DND-41 (cell line): ENCODE data around the gene SIGMAR1.

Source experiments
- EZH2 ChIP-seq: IDR thresholded peaks from 3 replicates; pipeline ENCODE4 v1.6.1; 2012; ENCODE audit warnings: borderline replicate concordance, low read depth, mild to moderate bottlenecking, moderate library complexity, low read length, inconsistent platforms; ENCODE audit not compliant: severe bottlenecking
- TF ChIP-seq, protein P1 (sequence below): IDR thresholded peaks from 2 replicates; pipeline ENCODE4 v1.5.1; 2012; ENCODE audit warnings: borderline replicate concordance, low read length, moderate library complexity, mild to moderate bottlenecking; ENCODE audit not compliant: poor library complexity, severe bottlenecking; ENCODE audit errors: extremely low read depth

DNA sequence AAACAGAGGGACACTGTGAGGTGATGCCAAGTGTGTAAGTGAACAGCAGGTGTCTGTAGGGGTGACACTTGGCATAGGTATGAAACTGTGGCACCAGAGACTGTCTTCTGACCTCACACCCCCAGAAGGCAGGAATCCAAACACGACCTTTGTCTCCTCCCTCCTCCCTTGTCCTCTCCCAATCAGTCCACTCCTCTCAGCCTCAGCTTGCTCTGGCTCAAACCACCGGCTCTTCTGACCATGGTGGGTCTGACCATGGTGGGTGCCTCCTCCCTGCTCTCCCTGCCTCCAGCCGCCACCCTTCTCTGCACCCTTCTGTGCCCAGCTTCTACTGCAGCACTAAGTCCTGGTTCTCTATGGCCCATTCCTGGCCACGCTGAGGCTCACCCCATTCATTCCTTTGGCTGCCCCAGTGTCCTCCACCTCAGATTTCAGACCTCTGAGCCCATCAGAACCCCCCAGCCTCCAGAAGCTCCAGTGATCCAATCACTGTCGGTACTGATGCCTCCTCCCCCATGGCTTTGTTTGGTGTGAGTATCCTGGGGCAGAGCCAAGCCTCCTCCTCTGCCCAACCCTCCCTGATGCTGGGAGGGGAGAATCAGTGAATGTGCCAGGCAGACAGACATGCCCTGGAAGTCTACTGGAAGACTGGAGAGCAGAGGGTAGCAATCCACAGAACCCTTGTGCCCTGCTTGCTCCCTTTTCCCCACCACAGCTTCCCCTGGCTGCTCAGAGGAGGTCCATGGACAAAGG lies 7.0 kb downstream of the SIGMAR1 start:
- TF ChIP-seq, protein P1, sequence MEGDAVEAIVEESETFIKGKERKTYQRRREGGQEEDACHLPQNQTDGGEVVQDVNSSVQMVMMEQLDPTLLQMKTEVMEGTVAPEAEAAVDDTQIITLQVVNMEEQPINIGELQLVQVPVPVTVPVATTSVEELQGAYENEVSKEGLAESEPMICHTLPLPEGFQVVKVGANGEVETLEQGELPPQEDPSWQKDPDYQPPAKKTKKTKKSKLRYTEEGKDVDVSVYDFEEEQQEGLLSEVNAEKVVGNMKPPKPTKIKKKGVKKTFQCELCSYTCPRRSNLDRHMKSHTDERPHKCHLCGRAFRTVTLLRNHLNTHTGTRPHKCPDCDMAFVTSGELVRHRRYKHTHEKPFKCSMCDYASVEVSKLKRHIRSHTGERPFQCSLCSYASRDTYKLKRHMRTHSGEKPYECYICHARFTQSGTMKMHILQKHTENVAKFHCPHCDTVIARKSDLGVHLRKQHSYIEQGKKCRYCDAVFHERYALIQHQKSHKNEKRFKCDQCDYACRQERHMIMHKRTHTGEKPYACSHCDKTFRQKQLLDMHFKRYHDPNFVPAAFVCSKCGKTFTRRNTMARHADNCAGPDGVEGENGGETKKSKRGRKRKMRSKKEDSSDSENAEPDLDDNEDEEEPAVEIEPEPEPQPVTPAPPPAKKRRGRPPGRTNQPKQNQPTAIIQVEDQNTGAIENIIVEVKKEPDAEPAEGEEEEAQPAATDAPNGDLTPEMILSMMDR, result no peak
- no peak for TF ChIP-seq EZH2
